ENCODE results near the gene SLC17A1.
"Not testable (repeated sequence)": the region's sequence is repeated elsewhere in the genome, so short reads cannot be mapped to it uniquely, and the experiment has no call there.

The SLC17A1 gene

GRCh38 chr6:25756382-25757363 is 75.2 kb downstream of the SLC17A1 start:
- no peak for DNase-seq

- no peak for DNase-seq
These were observed 76.4 kb downstream of the SLC17A1 start for GRCh38 chr6:25755483-25755882.

- no peak for DNase-seq
These were observed 77.3 kb downstream of the SLC17A1 start, which contains the start of gene SLC17A4 for GRCh38 chr6:25754535-25754934. Gene SLC17A4 (plus strand): TSS chr6:25754742. CDS start chr6:25761963, 7,221 bp downstream.

GRCh38 chr6:25753079-25753478 is 78.8 kb downstream of the SLC17A1 start:
- no peak for DNase-seq

GRCh38 chr6:25750906-25751305 is 80.9 kb downstream of the SLC17A1 start:
- no peak for DNase-seq

- DNase-seq = peak; percentile 3
These were observed 82.0 kb downstream of the SLC17A1 start for GRCh38 chr6:25749837-25750236.

- not testable (repeated sequence) for DNase-seq
These were observed 83.0 kb downstream of the SLC17A1 start for GRCh38 chr6:25748601-25749517.

GRCh38 chr6:25748049-25748448 is 83.8 kb downstream of the SLC17A1 start:
- no peak for DNase-seq

GRCh38 chr6:25747477-25747876 is 84.4 kb downstream of the SLC17A1 start:
- DNase-seq = no peak

- DNase-seq = no peak
These were observed 84.9 kb downstream of the SLC17A1 start for GRCh38 chr6:25746968-25747367.

GRCh38 chr6:25745836-25746235 is 86.0 kb downstream of the SLC17A1 start:
- DNase-seq = no peak

GRCh38 chr6:25743868-25744267 is 88.0 kb downstream of the SLC17A1 start:
- no peak for DNase-seq

- no peak for DNase-seq
These were observed 96.6 kb downstream of the SLC17A1 start for GRCh38 chr6:25735261-25735660.

Data from KG1 (cell line).